Inflammatory macrophage treated with lipopolysaccharide for 4 hours (primary cell): ENCODE data around the gene FN3K.
A peak's percentile ranks its signal among the peaks of the same experiment; 100 is the strongest.

Experiments used
- DNase-seq: peaks from one replicate; pipeline ENCODE4 v3.0.0-alpha.2; 2020

The FN3K gene

GRCh38 chr17:82734987-82735866, at the start of gene FN3K:
Gene FN3K, plus strand, starts transcription at chr17:82735615. Its CDS starts 22 bp downstream, at chr17:82735637.
- peak; percentile 11 for DNase-seq

GRCh38 chr17:82686366-82687324, 48.8 kb upstream of the FN3K start:
- DNase-seq: no peak

- DNase-seq: no peak
These were observed 48.0 kb upstream of the FN3K start for GRCh38 chr17:82687375-82687861.

GRCh38 chr17:82687871-82688270, 47.5 kb upstream of the FN3K start:
- DNase-seq: no peak

- no peak for DNase-seq
These were observed 46.3 kb upstream of the FN3K start for GRCh38 chr17:82689077-82689476.

- DNase-seq: no peak
These were observed 44.5 kb upstream of the FN3K start for GRCh38 chr17:82690786-82691489.

GRCh38 chr17:82691714-82692113, 43.7 kb upstream of the FN3K start:
- DNase-seq: no peak

GRCh38 chr17:82692268-82692667, 43.1 kb upstream of the FN3K start:
- no peak for DNase-seq

GRCh38 chr17:82693168-82693867, 42.1 kb upstream of the FN3K start:
- DNase-seq: no peak

GRCh38 chr17:82694647-82695046, 40.8 kb upstream of the FN3K start:
- DNase-seq: no peak

GRCh38 chr17:82696259-82696658, 39.2 kb upstream of the FN3K start:
- no peak for DNase-seq

- no peak for DNase-seq
These were observed 38.3 kb upstream of the FN3K start for GRCh38 chr17:82696916-82697807.

- DNase-seq: no peak
These were observed 37.7 kb upstream of the FN3K start for GRCh38 chr17:82697808-82698064.

- peak; percentile 99 for DNase-seq
These were observed 37.1 kb upstream of the FN3K start, which contains the start of gene RAB40B for GRCh38 chr17:82698065-82698973. Gene RAB40B, minus strand, starts transcription at chr17:82698698. Its CDS starts 102 bp downstream, at chr17:82698596.

GRCh38 chr17:82698974-82699442, 36.4 kb upstream of the FN3K start:
- DNase-seq: no peak

GRCh38 chr17:82699551-82699950, 35.9 kb upstream of the FN3K start:
- no peak for DNase-seq

GRCh38 chr17:82702231-82702927, 33.0 kb upstream of the FN3K start:
- DNase-seq: no peak

GRCh38 chr17:82703036-82703745, 32.2 kb upstream of the FN3K start:
- no peak for DNase-seq
